A673 (cell line): ENCODE data around the gene RAB23. TPM values are rescaled to one million over a fixed set of nuclear protein-coding genes. Genes with fewer than 3 reads are reported as not detected.

Source experiments
- BruUV-seq: library from RNA; stranded (reverse); fragments of 400-500 nt; replicated peaks from 2 replicates; lab custom pipeline; 2021; lab: Mats Ljungman, UMichigan
- CTCF ChIA-PET: fragments of 300-600 bp; sonication (Branson Sonifier 250); formaldehyde crosslinking; loops from one replicate; lab custom pipeline; 2022; ENCODE audit warnings: antibody characterized with exemption; lab: Charles Lee
- POLR2A ChIA-PET: fragments of 300-600 bp; sonication (Branson Sonifier 250); formaldehyde crosslinking; loops from one replicate; lab custom pipeline; 2022; ENCODE audit warnings: antibody characterized with exemption; ENCODE audit not compliant: low non-redundant PET; lab: Charles Lee
- DNase-seq: peaks from one replicate; pipeline ENCODE4 v3.0.0-alpha.2; 2015; ENCODE audit warnings: low spot score
- H3K27ac ChIP-seq: fragments of 200-600 bp; sonication (generic); 2 replicates; pipeline ENCODE4 v1.5.1; 2016; ENCODE audit warnings: mixed run types, low read depth, mild to moderate bottlenecking, mixed read lengths, antibody characterized with exemption, low read length; ENCODE audit not compliant: poor library complexity, severe bottlenecking
- H3K27me3 ChIP-seq: fragments of 200-600 bp; sonication (generic); replicated peaks from 2 replicates; pipeline ENCODE4 v1.6.1; 2017; ENCODE audit warnings: mixed run types, low read depth, mild to moderate bottlenecking, mixed read lengths, antibody characterized with exemption, low read length; ENCODE audit not compliant: insufficient read depth, poor library complexity
- H3K36me3 ChIP-seq: fragments of 200-600 bp; sonication (generic); 2 replicates; pipeline ENCODE4 v1.6.1; 2016; ENCODE audit warnings: mixed run types, mild to moderate bottlenecking, mixed read lengths, antibody characterized with exemption, low read length; ENCODE audit not compliant: insufficient read depth, poor library complexity, severe bottlenecking
- H3K4me1 ChIP-seq: fragments of 200-600 bp; sonication (generic); 2 replicates; pipeline ENCODE4 v1.6.1; 2017; ENCODE audit warnings: mixed run types, mild to moderate bottlenecking, mixed read lengths, antibody characterized with exemption, low read length; ENCODE audit not compliant: insufficient read depth, poor library complexity, severe bottlenecking
- H3K4me3 ChIP-seq: fragments of 200-600 bp; sonication (generic); 2 replicates; pipeline ENCODE4 v1.5.1; 2016; ENCODE audit warnings: low read depth, mixed run types, mild to moderate bottlenecking, mixed read lengths, low read length; ENCODE audit not compliant: poor library complexity, severe bottlenecking
- H3K9me3 ChIP-seq: fragments of 200-600 bp; sonication (generic); 2 replicates; pipeline ENCODE4 v1.6.1; 2016; ENCODE audit warnings: mixed run types, low read depth, mild to moderate bottlenecking, mixed read lengths, antibody characterized with exemption, low read length; ENCODE audit not compliant: poor library complexity, severe bottlenecking
- CTCF ChIP-seq: fragments of 300-800, 200-600 bp; sonication (generic); conservative IDR thresholded peaks from 2 replicates; pipeline ENCODE4 v1.5.1; 2017; ENCODE audit warnings: low read depth, mild to moderate bottlenecking, antibody characterized with exemption, low read length, moderate library complexity, mixed read lengths
- EZH2 ChIP-seq: fragments of 200-600 bp; sonication (generic); IDR thresholded peaks from 2 replicates; pipeline ENCODE4 v1.6.1; 2017; ENCODE audit warnings: borderline replicate concordance, low read depth, mild to moderate bottlenecking, mixed read lengths, antibody characterized with exemption, low read length; ENCODE audit not compliant: poor library complexity, severe bottlenecking
- intact Hi-C: fragments of 100-400 bp; cut with micrococcal nuclease; formaldehyde crosslinking; loops from one replicate; pipeline ENCODE4 v1.10.0; 2022; ENCODE audit not compliant: unreplicated experiment
- total RNA-seq: library from RNA; stranded (reverse); gene quantifications from 2 replicates; pipeline ENCODE4 v1.2.3, GENCODE V29; 2021

The RAB23 gene
- total RNA-seq, 1 experiment from 2014 or later, result 17.8 TPM

GRCh38 chr6:57265755-57266221 is 43.7 kb upstream of the RAB23 start:
- Histone ChIP-seq H3K36me3 (no peaks in the 10 kb centered on the region), H3K4me1 (no peaks in the 10 kb centered on the region), H3K9me3 (no peaks in the 10 kb centered on the region), H3K27ac (no peak overlapping the region), H3K4me3 (no peak overlapping the region), H3K27me3 (no peaks in the 10 kb centered on the region)
- DNase-seq, result no peak
- ChIA-PET POLR2A (no interaction called here), CTCF (no interaction called here)
- no TSS peak for BruUV-seq
- no peak for TF ChIP-seq CTCF
- TF ChIP-seq EZH2, result no peak
- intact Hi-C loops, result no loop called here

- Histone ChIP-seq H3K27me3 (no peaks in the 10 kb centered on the region), H3K36me3 (no peaks in the 10 kb centered on the region), H3K9me3 (no peaks in the 10 kb centered on the region), H3K4me3 (no peak overlapping the region), H3K4me1 (no peaks in the 10 kb centered on the region), H3K27ac (no peak overlapping the region)
- intact Hi-C loops, result no loop called here
- POLR2A ChIA-PET, result no interaction called here
- CTCF ChIA-PET, result no interaction called here
- no TSS peak for BruUV-seq
- TF ChIP-seq CTCF, result no peak
- no peak for TF ChIP-seq EZH2
- DNase-seq, result no peak
Measured at GRCh38 chr6:57263739-57264138, 41.6 kb upstream of the RAB23 start.

GRCh38 chr6:57262901-57263694 is 41.0 kb upstream of the RAB23 start:
- no peaks in the 10 kb centered on the region for H3K4me1 ChIP-seq
- CTCF ChIA-PET, result no interaction called here
- DNase-seq, result no peak

More at GRCh38 chr6:57262901-57263694, 41.0 kb upstream of the RAB23 start:
- Histone ChIP-seq H3K27me3 (no peaks in the 10 kb centered on the region), H3K9me3 (no peaks in the 10 kb centered on the region), H3K4me3 (no peak overlapping the region), H3K27ac (no peak overlapping the region), H3K36me3 (no peaks in the 10 kb centered on the region)
- intact Hi-C loops, result no loop called here
- POLR2A ChIA-PET, result no interaction called here
- BruUV-seq, result no TSS peak
- no peak for TF ChIP-seq EZH2
- TF ChIP-seq CTCF, result no peak
